HepG2 (cell line): ENCODE measurements around the gene CACNA1H. TPM values are rescaled to one million over a fixed set of nuclear protein-coding genes. Genes with fewer than 3 reads are reported as not detected.

Source experiments
- AHDC1 ChIP-seq: sonication (generic); formaldehyde crosslinking; IDR thresholded peaks from 2 replicates; pipeline ENCODE4 v1.5.1; 2020; ENCODE audit warnings: mild to moderate bottlenecking, missing genetic modification reagents, borderline replicate concordance
- FOSL1 ChIP-seq: sonication (generic); formaldehyde crosslinking; IDR thresholded peaks from 2 replicates; pipeline ENCODE4 v1.9.0; 2021; ENCODE audit warnings: missing genetic modification reagents, borderline replicate concordance
- FOXA1 ChIP-seq, 2 experiments: fragments of 450-650 bp in 1 of 2; sonication (generic) in 1 of 2; formaldehyde crosslinking in 1 of 2; IDR thresholded peaks; 2 replicates each; pipeline versions ENCODE4 v1.4.0 to v1.6.1; 2016 to 2020; ENCODE audit warnings: missing genetic modification reagents in 1 of 2
- FOXM1 ChIP-seq: sonication (generic); formaldehyde crosslinking; IDR thresholded peaks from 2 replicates; pipeline ENCODE4 v1.5.0; 2020; ENCODE audit warnings: missing genetic modification reagents
- GATAD2A ChIP-seq: IDR thresholded peaks from 2 replicates; pipeline ENCODE4 v1.6.1; 2016
- MAZ ChIP-seq, 2 experiments: sonication (generic) in 1 of 2; formaldehyde crosslinking in 1 of 2; IDR thresholded peaks; 2 replicates each; pipeline versions ENCODE4 v1.5.0 to v1.6.1; 2012 to 2020; ENCODE audit warnings: low read depth in 2 of 2, mild to moderate bottlenecking in 2 of 2, borderline replicate concordance in 1 of 2, improper control_type of control experiment in 1 of 2, low read length in 1 of 2, missing genetic modification reagents in 1 of 2, moderate library complexity in 1 of 2
- NR1H2 ChIP-seq: sonication (generic); formaldehyde crosslinking; IDR thresholded peaks from 2 replicates; pipeline ENCODE4 v1.8.1; 2022; ENCODE audit warnings: low read depth, missing genetic modification reagents, borderline replicate concordance
- RARA ChIP-seq: IDR thresholded peaks from 2 replicates; pipeline ENCODE4 v1.6.1; 2016; ENCODE audit warnings: missing genetic modification reagents, missing compliant biosample characterization
- SMARCC2 ChIP-seq: fragments of 450-650 bp; IDR thresholded peaks from 2 replicates; pipeline ENCODE4 v1.6.1; 2017; ENCODE audit warnings: antibody characterized with exemption, mild to moderate bottlenecking
- SNAPC2 ChIP-seq: sonication (generic); formaldehyde crosslinking; IDR thresholded peaks from 2 replicates; pipeline ENCODE4 v1.8.1; 2022; ENCODE audit warnings: mild to moderate bottlenecking, missing genetic modification reagents
- STAG1 ChIP-seq: sonication (generic); formaldehyde crosslinking; IDR thresholded peaks from 2 replicates; pipeline ENCODE4 v1.4.0; 2020; ENCODE audit warnings: missing genetic modification reagents
- THRA ChIP-seq: sonication (generic); formaldehyde crosslinking; IDR thresholded peaks from 2 replicates; pipeline ENCODE4 v1.4.0; 2020; ENCODE audit warnings: missing genetic modification reagents, borderline replicate concordance
- ZBTB25 ChIP-seq: IDR thresholded peaks from 2 replicates; pipeline ENCODE4 v1.6.1; 2018; ENCODE audit warnings: missing genetic modification reagents
- ZBTB26 ChIP-seq: IDR thresholded peaks from 2 replicates; pipeline ENCODE4 v1.6.1; 2016; ENCODE audit warnings: missing compliant biosample characterization, missing genetic modification reagents, borderline replicate concordance
- ZBTB7A ChIP-seq: sonication (generic); formaldehyde crosslinking; IDR thresholded peaks from 2 replicates; pipeline ENCODE4 v1.8.0; 2022; ENCODE audit warnings: mild to moderate bottlenecking, missing genetic modification reagents
- ZC3H4 ChIP-seq: sonication (generic); formaldehyde crosslinking; IDR thresholded peaks from 2 replicates; pipeline ENCODE4 v1.4.0; 2020; ENCODE audit warnings: missing genetic modification reagents, borderline replicate concordance
- ZNF549 ChIP-seq: sonication (generic); formaldehyde crosslinking; IDR thresholded peaks from 2 replicates; pipeline ENCODE4 v1.5.0; 2020; ENCODE audit warnings: missing genetic modification reagents
- polyA plus RNA-seq, 8 experiments: library from polyadenylated mRNA; depleted of rRNA in 3 of 8; stranded (reverse) in 7 of 8; unstranded in 1 of 8; fragments of >200 nt; fragmentation: Illumina TruSeq in 4 of 8; extraction: Trizol in 4 of 8; gene quantifications; 2 replicates each; pipeline versions ENCODE4 v1.2.1 to v1.2.3, GENCODE V29; 2011 to 2016; ENCODE audit warnings: low read depth in 4 of 8, missing spikeins in 1 of 8, mixed read lengths in 1 of 8; ENCODE audit not compliant: insufficient read depth in 1 of 8
- total RNA-seq, 5 experiments: library from RNA; depleted of rRNA; stranded (reverse); fragments of >200 nt; fragmentation: Illumina TruSeq; extraction: Trizol; gene quantifications; 2 replicates each; pipeline ENCODE4 v1.2.3, GENCODE V29; 2016; ENCODE audit warnings: low read depth in 1 of 5
- TF ChIP-seq, protein P1 (sequence below): sonication (generic); formaldehyde crosslinking; IDR thresholded peaks from 2 replicates; pipeline ENCODE4 v1.4.0; 2020; ENCODE audit warnings: missing genetic modification reagents, low read depth, mild to moderate bottlenecking, borderline replicate concordance

CACNA1H gene
- total and polyA plus RNA-seq, 2 of the 13 experiments (the other 11 are each of a cell fraction or from before 2014, with no cell fraction given): 0.40 to 1.8 TPM

GRCh38 chr16:1112506-1113184, 40.3 kb upstream of the CACNA1H start (continued):
- TF ChIP-seq ZBTB26 (peak; percentile 71; the same call in 1 of the 2 replicates), AHDC1 (CRISPR knock-in tag) (no peak), STAG1 (no peak), FOSL1 (no peak), ZBTB7A (peak; percentile 21; the same call in 1 of the 2 replicates), SMARCC2 (no peak), GATAD2A (CRISPR knock-in tag) (peak; percentile 33; the same call in 1 of the 2 replicates), ZNF549 (no peak), FOXA1 (IDR thresholded peaks at IDR 0.05) (no peak), FOXA1 (CRISPR knock-in tag; IDR thresholded peaks at IDR 0.05) (no peak), MAZ (IDR thresholded peaks at IDR 0.05; ENCODE audit: borderline replicate concordance, low read depth, low read length) (no peak), MAZ (CRISPR knock-in tag; IDR thresholded peaks at IDR 0.05; ENCODE audit: low read depth) (0 out of 2 replicates have a peak, but pooled peaks have one; percentile 29), FOXM1 (CRISPR knock-in tag) (no peak), RARA (CRISPR knock-in tag) (peak; percentile 87), ZBTB25 (CRISPR knock-in tag) (no peak), SNAPC2 (no peak), THRA (CRISPR knock-in tag) (peak; percentile 97; the same call in 1 of the 2 replicates), ZC3H4 (no peak), NR1H2 (CRISPR knock-in tag) (no peak)
- TF ChIP-seq, protein P1, sequence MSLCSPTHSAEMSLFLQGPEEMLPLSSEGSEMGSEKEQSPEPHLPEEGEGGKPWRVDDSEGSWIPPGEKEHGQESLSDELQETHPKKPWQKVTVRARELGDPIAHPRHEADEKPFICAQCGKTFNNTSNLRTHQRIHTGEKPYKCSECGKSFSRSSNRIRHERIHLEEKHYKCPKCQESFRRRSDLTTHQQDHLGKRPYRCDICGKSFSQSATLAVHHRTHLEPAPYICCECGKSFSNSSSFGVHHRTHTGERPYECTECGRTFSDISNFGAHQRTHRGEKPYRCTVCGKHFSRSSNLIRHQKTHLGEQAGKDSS (CRISPR knock-in tag): no peak
